Left colon (tissue), 2 donors: Measurements from ENCODE around the gene NCOA4. TPM values are rescaled to one million over a fixed set of nuclear protein-coding genes. Genes with fewer than 3 reads are reported as not detected.
"Not testable (repeated sequence)": the region's sequence is repeated elsewhere in the genome, so short reads cannot be mapped to it uniquely, and the experiment has no call there.

ENCODE experiments used
- ATAC-seq: fragments of 200-7000 bp; cut with Tn5 transposase; one replicate; pipeline ENCODE4 v1.9.1; 2020; ENCODE audit warnings: mild to moderate bottlenecking, moderate library complexity
- DNase-seq, 2 donors: peaks; one replicate each; pipeline ENCODE4 v3.0.0-alpha.2; 2020
- intact Hi-C, 2 donors: fragments of 100-400 bp; cut with DNase I in 1 of 2; cut with micrococcal nuclease in 1 of 2; formaldehyde crosslinking; loops; one replicate each; pipeline versions ENCODE4 v1.11.2 to v1.14.0; 2022; cut with DNase I, micrococcal nuclease
- long read RNA-seq: library from polyadenylated mRNA; unstranded; transcript quantifications from one replicate; pipeline ENCODE4 v2.0.0, GENCODE V29; 2021
- total RNA-seq, 2 donors: library from RNA; stranded (reverse); fragmentation: NEBNext Ultra II Directional; extraction: Animal tissue kit (Norgen Biotek cat#: 25700); gene quantifications; one replicate each; pipeline ENCODE4 v1.2.1, GENCODE V29; 2021
- donor health status: DM: no; HTN: no; CAD: no.
- donor health status: DM: yes; HTN: yes; CAD: no.

Gene NCOA4
- 100 to 1,000 TPM; 172 to 204 TPM for total RNA-seq
- long read RNA-seq, transcript NCOA4-204 (10 exons, 3,549 nt) = major isoform, 166 of 235 reads
- long read RNA-seq, partial matches to known transcripts = 38 of 235 reads
- long read RNA-seq, other reads (novel, unspliced or antisense) = 27 of 235 reads

DNA sequence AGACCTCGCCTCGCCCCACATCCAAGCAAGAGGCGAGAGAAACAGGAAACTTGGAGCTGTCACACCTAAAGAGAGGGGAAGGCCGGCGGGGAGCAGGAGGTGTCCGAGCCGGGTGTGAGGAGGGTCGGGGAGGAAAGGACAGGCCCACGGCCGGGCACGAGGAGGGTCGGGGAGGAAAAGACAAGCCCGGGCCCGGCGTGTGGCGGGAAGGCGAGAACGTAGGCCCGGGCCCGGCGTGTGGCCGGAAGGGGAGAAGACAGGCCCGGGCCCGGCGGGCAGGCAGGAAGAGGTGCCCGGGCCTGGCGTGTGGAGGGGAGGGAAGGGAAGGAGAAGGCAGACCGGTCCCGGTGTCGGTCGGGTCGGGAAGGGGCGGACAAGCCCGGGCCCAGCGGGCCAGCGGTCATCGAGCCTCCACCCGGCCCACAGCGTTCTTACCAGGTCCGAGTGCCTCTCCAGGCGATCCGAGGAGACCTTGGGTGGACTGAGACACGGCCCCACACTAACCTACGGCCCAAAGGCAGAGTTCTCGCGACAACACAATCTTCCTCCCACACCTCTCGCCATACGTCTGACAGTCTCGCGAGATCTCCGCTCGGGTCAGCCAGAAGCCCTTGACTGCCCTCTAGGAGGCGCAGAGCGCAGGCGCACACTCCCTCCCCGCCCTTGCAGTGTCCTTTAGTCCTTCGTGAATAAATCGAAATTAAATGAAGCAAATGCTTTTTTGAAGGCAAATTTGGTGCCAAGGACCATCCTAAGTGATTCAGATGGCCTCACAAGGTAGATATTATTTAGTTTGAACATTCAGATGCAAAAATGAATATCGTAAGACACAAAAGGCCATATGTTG lies at the start of gene NCOA4:
Gene NCOA4 (minus strand): TSS at position 533 of the 847 bp plus-strand sequence. CDS start 13,943 bp downstream, outside the sequence.
- DNase-seq = peak; percentile 98
- ATAC-seq = peak; percentile 89
- intact Hi-C loops = no loop called here

DNA sequence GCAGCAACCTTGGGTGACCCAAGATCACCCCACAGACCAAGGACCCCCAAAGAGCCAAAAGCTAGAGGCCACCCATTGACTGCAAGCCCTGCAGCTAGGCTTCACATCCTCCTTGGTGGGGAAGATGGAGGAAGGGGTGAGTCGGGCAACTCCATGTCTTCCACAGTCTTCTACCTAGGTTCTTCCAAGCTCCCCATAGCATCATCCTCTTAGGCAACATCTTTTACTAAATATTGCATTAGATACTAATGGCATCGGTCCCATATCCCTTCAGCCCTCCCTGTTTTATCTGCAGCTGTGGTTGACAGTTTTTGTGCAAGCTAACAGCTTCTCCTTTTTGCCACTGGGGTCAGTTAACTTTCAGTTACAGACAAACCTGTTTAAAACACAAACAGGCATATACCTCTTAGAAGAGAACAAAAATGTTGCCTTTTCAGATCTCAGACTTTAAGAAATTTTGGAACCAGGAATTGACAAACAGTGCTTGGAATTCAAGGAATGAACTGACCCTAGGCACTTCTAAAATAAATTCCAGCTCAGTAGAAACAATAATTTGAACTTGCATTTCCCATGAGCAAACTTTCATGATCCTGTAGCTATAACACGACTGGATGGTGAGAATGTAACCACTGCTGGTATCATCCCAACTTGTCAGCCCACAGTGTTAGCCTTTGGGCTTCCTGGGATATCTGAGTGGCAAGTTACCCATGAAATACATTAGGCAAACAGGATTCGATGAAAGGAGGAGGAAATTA lies 49.6 kb upstream of the NCOA4 start:
- DNase-seq = no peak
- intact Hi-C loops = no loop called here
- ATAC-seq = no peak

DNA sequence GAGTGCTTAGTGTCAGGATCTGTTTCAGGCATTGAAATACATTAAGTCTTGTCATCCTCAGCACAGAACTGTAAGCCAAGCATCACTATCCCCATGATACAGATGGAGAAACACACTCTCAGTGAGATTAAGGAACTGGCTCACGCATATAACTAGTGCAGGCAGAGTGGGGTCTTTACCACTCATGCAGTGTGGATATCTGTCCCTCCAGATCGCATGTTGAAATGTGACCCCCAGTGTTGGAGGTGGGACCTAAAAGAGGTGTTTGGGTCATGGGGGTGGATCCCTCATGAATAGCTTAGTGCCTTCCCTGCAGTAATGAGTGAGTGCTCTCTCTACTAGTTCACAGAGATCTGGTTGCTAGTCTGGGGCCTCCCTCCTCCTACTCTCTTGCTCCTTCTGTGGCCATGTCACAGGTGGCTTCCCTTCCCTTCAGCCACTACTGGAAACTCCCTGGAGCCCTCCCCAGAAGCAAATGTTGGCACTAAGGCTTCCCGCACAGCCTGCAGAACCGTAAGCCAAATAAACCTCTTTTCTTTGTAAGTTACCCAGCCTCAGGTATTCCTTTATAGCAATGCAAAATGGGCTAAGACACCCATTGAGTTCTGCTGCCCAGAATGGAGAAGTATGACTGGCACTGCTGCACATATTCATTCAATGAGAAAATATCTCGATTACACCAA lies 47.4 kb upstream of the NCOA4 start:
- no peak for DNase-seq
- ATAC-seq = no peak
- intact Hi-C loops = no loop called here

DNA sequence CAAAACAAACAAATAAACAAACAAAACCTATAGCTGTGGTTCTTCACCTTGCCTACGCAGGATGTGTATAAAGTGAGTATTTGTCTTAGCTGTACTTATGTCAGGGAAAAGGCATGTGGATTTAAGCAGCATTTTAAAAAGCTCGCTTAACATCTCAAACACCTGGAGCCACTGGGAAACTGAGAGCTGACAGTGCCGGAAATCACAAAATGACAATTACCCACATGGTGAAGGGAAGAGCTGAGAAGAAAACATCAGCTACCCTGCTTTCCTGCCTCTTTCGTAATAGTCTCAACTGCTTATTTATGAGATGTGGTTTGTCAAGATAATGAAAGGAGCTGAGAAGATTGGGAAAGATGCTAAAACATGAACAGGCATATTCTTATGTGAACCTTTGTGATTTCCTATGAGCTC lies 46.7 kb upstream of the NCOA4 start:
- no peak for ATAC-seq
- DNase-seq = no peak
- intact Hi-C loops = no loop called here

DNA sequence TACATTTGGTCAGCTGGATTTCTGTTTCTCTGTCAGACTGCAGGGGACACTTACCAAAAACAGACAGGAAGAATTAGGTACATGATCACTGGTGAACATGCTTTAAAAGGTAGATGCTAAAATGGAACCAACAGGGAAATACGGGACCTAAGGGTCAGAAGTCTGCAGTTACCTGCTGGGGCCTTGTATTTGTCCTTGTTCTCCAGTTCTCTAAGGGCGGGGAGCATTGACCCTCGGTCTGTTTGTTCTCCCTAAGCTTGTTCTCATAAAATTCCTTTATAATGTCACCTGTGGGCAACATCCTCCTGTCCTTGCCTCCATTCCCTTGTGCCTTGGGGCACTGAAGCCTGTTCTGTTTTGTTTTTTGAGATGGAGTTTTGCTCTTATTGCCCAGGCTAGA lies 45.4 kb upstream of the NCOA4 start:
- intact Hi-C loops = no loop called here
- ATAC-seq (peak; percentile 61), DNase-seq (no peak)

DNA sequence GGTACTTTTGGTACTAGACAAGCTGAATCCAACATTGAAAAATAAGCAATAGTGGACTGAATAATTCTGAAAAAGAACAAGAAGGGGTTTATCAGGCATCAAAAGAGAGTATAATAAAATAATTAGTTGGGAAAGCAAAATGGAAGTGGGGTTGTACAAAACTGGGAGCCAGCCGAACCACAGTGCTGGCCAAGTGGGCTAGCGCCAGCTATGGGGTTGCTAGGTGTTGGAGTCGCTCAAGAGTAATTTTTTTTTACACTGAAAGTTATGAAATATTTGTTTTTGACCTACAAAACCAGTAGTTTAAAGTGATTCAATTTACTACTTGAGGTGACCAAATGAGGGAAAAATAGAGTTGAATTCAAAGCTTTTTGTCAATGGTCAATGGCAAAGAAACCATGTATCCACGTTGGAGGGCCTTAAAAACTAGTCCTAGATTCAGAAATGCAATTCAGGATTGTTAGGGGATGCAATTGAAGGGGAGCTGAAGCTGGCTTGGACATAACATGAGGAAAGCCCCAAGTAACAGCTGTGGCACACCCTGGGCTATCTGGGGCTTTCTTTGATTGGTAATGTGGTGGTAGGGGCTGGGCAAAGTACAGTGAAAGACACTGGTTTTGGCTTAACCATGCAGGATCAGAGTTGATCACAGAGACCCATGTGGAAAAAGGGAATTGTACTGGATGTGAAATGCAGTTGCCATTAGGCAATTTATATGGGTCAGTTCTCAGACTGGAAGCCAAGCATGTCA lies 43.9 kb upstream of the NCOA4 start:
- intact Hi-C loops = no loop called here
- DNase-seq (no peak), ATAC-seq (no peak)

DNA sequence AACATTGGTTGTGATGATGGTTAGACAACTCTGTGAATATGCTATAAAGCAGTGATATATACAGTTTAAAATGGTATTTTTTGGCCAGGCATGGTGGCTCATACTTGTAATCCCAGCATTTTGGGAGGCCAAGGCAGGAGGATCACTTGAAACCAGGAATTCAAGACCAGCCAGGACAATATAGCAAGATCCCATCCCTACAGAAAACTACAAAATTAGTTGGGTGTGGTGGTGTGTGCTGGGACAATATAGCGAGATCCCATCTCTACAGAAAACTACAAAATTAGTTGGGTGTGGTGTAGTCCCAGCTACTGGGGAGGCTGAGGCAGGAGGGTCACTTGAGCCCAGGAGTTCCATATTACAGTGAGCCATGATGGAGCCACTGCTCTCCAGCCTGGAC lies 43.1 kb upstream of the NCOA4 start:
- intact Hi-C loops = no loop called here
- ATAC-seq = no peak
- no peak for DNase-seq

DNA sequence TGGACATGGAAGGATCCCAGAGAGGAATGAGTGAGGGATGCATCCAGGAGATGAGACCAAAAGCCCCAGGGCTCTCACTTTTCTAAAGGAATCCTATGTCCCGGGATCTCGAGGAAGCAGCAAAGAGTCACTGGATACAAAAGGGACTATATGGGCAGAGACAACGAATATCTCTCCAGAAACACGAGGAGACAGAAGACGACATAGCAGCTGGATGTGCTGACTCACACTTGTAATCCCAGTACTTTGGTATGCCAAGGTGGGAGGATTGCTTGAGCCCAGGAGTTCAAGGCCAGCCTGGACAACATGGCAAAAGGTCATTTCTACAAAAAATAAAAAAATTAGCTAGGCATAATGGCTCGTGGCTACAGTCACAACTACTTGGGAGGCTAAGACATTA lies 40.3 kb upstream of the NCOA4 start:
- ATAC-seq = no peak
- no peak for DNase-seq
- intact Hi-C loops = no loop called here

DNA sequence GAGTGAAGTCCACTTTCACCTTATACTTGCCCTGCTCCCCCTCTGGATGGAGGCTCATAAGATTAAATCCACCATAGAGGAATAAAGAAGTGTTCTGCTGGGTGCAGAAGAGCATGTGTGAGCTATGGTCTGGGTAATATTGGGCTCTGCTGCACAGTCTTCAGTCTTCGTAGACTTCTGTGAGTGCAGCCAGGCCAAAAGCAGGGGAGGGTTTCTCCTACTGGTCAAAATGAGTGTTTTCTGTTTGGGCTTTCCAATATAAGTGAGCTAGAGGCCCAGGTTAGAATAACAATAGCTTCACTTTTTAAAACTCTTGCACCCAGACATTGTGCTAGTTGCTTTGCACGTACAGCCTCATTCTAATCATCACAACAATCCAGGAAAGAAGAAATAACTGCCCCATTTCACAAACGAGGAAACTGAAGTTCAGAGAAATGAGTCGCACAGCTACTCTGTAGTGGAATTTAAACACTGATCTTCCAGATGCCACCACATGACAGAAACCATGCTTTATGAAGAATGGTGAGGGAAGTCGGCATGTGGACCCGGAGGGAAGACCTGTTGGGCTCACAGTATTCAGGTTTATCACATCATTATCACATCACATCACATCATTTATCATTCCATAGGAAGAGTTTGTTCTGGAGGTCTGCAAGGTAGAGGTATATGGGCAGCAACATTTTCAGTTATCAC lies 39.5 kb upstream of the NCOA4 start:
- intact Hi-C loops = no loop called here
- DNase-seq = no peak
- ATAC-seq = no peak

DNA sequence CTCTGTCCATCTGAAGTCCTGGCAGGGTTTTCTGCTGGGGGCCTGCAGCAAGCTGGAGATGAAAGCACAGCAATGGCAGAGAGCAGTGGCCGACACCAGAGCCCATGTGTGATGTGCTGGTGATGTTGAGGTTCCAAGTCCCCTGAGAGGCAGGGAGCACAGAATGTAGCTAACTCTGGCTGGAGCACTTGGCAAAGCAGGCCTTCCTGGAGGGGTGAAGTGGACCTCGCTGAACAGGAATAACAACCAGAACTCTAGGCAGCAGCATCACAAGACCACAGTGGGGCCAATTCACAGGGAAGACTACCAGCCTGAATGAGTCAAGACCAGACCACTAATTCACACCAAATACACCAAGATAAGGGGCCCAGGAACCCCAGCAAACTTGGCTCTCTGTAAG lies 38.5 kb upstream of the NCOA4 start:
- no peak for ATAC-seq
- no peak for DNase-seq
- intact Hi-C loops = no loop called here

DNA sequence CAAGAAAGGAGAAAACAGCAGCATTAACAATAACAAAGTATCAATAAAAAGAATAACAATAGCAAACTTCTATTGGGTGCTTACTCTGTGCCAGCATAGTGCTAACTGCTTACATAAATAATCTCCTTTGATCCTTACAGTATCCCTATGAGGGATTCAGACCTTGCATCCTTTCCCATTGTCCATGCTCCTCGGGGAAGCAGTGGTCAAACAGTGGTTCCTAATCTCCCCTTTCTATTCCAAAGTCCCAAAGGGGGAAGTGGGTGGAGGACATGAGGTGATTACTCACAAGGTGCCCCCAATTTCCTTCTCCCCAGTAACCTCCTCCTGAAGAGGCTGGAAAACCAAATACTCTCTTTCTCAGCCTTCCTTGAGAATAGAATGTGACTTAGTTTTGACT lies 37.7 kb upstream of the NCOA4 start:
- DNase-seq (no peak), ATAC-seq (no peak)
- intact Hi-C loops = no loop called here

DNA sequence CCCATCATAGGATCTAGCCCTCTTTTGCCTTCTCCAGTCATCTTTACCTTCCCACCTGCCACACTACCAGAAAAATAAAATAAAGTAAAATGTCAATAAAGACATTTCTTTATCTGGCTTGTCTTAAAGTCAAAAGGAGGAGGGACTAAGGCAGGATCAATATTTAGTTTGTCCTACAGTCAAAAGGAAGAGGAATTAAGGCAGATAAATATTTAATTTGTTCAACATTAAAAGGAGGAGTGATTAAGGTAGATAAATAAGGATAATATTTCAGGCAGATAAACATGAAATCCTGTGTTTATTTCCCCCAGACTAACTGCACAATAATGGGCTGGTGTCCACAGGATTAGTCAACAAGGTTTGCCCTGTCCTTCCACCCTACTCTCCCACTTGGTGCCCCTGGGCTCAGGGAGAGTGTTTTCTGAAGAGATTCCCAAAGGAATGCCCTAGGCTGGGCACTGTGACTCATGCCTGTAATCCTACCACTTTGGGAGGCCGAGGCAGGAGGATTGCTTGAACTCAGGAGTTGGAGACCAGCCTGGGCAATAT lies 33.9 kb upstream of the NCOA4 start:
- DNase-seq (no peak), ATAC-seq (no peak)
- intact Hi-C loops = no loop called here

DNA sequence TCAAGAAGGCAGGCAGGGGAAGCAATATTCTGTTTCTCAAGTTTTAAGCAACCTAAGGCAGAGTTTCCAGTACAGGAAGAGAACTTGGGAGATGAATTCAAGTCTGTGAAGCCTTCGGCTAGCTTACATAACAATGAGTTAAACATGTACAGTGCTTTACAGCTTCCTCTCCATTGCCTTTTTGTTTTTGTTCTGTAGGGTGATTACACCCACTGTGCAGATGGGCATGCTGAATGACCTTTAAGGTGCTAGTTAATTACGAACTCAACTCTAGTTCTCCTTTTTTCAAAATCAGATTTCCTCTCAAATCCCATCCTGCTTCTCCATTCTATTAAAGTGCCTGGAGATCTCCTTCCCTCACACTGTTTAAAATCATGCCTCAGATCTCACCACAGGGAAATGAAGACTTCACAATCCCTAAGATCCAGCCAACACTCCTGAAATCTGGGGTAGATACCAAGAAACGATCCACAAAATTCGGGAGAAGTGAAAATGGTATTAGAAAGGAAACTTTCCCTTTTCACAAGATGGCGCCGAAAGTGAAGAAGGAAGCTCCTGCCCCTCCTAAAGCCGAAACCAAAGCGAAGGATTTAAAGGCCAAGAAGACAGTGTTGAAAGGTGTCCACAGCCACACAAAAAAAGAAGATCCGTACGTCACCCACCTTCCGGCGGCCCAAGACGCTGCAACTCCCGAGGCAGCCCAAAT lies 32.5 kb upstream of the NCOA4 start:
- intact Hi-C loops = no loop called here
- DNase-seq (no peak), ATAC-seq (no peak)

DNA sequence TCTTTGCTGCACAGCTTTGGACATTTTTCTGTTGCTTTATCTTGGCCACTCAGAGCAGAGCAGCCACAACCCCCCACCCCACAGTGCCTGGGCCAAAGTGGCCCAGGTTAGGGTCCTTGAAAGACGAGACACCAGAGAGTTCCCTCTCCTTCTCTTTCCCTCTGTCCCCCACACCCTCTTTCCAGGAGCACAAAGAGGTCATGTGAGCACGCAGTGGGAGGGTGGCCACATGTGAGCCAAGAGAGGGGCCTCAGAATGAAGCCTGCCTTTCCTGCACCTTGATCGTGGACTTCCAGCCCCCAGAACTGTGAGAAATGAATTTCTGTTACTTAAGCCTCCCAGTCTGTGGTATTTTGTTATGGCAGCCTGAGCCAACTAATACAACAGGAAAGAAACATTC lies 30.3 kb upstream of the NCOA4 start:
- ATAC-seq = no peak
- DNase-seq = no peak
- intact Hi-C loops = no loop called here

DNA sequence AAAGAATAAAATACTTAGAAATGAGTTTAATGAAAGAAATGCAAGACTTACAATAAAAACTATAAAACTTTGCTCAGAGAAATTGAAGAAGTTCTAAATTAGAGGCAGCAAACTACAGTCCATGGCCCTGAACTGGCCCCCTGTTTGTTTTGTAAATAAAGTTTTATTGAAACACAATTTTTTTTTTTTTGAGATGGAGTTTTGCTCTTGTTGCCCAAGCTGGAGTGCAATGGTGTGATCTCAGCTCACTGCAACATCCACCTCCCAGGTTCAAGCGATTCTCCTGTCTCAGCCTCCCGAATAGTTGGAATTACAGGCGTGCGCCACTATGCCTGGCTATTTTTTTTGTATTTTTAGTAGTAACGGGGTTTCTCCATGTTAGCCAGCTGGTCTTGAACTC lies 27.5 kb upstream of the NCOA4 start:
- ATAC-seq, DNase-seq, intact Hi-C loops: not testable (repeated sequence)

DNA sequence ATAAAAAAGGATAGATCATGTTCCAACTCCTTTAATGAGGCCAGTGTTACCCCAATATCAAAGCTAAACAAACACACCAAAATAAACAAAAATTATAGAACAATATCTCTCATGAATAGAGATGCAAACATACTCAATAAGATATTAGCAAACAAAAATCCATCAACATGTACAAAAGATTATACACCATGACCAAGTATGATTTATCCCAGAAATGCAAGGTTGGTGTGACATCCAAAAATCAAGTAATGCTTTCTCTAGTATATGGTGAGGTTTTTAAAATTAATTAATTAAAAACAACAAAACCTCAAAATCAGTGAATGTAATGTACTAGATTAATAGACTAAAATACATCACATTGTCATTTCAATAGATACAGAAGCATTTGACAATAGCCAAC lies 26.6 kb upstream of the NCOA4 start:
- ATAC-seq (no peak), DNase-seq (no peak)
- intact Hi-C loops = no loop called here

DNA sequence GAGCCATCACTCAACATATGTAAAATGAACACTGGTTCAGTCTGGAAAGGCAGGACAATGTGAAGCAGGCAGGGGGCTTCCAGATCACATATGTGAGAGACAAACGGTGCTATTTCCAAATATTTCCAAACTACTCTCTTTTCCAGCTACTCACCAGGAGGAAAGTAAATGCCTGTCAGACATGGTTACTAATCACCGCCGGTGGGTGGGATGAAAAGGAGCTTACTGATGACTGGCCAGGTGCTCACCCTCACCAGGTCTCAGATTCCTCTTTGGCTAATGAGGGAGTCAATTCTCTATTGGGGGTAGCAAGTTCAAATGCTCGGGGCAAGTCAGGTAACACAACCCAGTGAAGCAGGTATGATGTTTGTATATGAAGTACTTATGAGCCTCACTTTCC lies 25.3 kb upstream of the NCOA4 start:
- no peak for DNase-seq
- intact Hi-C loops = no loop called here
- no peak for ATAC-seq
